Measurements from ENCODE around the gene TTC22. TPM values are rescaled to one million over a fixed set of nuclear protein-coding genes. Genes with fewer than 3 reads are reported as not detected.

Gene TTC22
- total RNA-seq, 1 experiment from 2014 or later, result 1.8 TPM

GRCh38 chr1:54782588-54782987, 18.5 kb downstream of the TTC22 start:
- no peaks in the 10 kb centered on the region for H4K20me1 ChIP-seq (ENCODE audit: insufficient read depth)
- no peak overlapping the region for H3K4me2 ChIP-seq (ENCODE audit: low read length)
- DNase-seq (ENCODE audit: low read depth, low spot score) (no peak), ATAC-seq (no peak)
- POLR2A ChIA-PET, result no interaction called here
- H3K9me2 ChIP-seq (ENCODE audit: insufficient read depth), result no peaks in the 10 kb centered on the region
- no peak overlapping the region for H3K9ac ChIP-seq (ENCODE audit: low read length)
- no peak overlapping the region for H3K27ac ChIP-seq (ENCODE audit: low read depth, low read length)
- no TSS peak for BruUV-seq (replicated peaks)
- H3K36me3 ChIP-seq (ENCODE audit: control insufficient read depth in 1 of 2, insufficient read depth in 2 of 2, low read length in 2 of 2), result no peaks in the 10 kb centered on the region
- CTCF ChIA-PET, result interaction anchor here (1.0 to 1.5 kb wide), 2 partner anchors 9 to 19 kb away, joined by 3 to 5 read pairs; partner anchors contain the start of gene TTC22
- no peaks in the 10 kb centered on the region for H3K27me3 ChIP-seq (ENCODE audit: insufficient read depth, low read length)
- no peaks in the 10 kb centered on the region for H3K9me3 ChIP-seq (ENCODE audit: control insufficient read depth in 1 of 2, insufficient read depth in 1 of 2, low read depth in 1 of 2, low read length in 2 of 2)
- no peak overlapping the region for H2AFZ ChIP-seq (ENCODE audit: low read depth, low read length, poor library complexity, severe bottlenecking)
- TF ChIP-seq TCF7L2 (IDR thresholded peaks at IDR 0.05; ENCODE audit: borderline replicate concordance, extremely low read depth, insufficient read depth, insufficient read length), result no peak
- no peak for TF ChIP-seq SRF (IDR thresholded peaks at IDR 0.05; ENCODE audit: low read depth)
- no peak for TF ChIP-seq SIN3A (IDR thresholded peaks at IDR 0.05; ENCODE audit: low read depth)
- no peak for TF ChIP-seq EGR1 (IDR thresholded peaks at IDR 0.05; ENCODE audit: low read depth)
- TF ChIP-seq RAD21 (IDR thresholded peaks at IDR 0.05; ENCODE audit: low read depth), result no peak
- TF ChIP-seq SP1 (IDR thresholded peaks at IDR 0.05; ENCODE audit: low read depth), result no peak
- TF ChIP-seq POLR2AphosphoS5 (IDR thresholded peaks at IDR 0.05; ENCODE audit: low read depth, low read length), result no peak
- TF ChIP-seq, protein P1, sequence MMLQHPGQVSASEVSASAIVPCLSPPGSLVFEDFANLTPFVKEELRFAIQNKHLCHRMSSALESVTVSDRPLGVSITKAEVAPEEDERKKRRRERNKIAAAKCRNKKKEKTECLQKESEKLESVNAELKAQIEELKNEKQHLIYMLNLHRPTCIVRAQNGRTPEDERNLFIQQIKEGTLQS (IDR thresholded peaks at IDR 0.05), result no peak
- no peak for TF ChIP-seq REST (IDR thresholded peaks at IDR 0.05; ENCODE audit: low read depth)
- H3K4me3 ChIP-seq (replicated peaks in 1 of 2; ENCODE audit: low read depth in 1 of 2, low read length in 2 of 2), result no peak overlapping the region
- H3K79me2 ChIP-seq (ENCODE audit: insufficient read depth, low read length), result no peaks in the 10 kb centered on the region
- RAD21 ChIA-PET (ENCODE audit: low non-redundant PET in 1 of 2, low total read pairs in 2 of 2, uncharacterized antibody in 2 of 2, unreplicated experiment in 2 of 2), result no interaction called here
- peaks cover 0 to 4% of the 10 kb centered on the region in 2 experiments; a peak in 1 of 4 replicates for H3K4me1 ChIP-seq (ENCODE audit: control insufficient read depth in 1 of 2, insufficient read depth in 2 of 2, low read length in 2 of 2)
- intact Hi-C loops (cut with micrococcal nuclease), result no loop called here
